HepG2 (cell line): ENCODE data around the gene CCDC142. TPM values are rescaled to one million over a fixed set of nuclear protein-coding genes. Genes with fewer than 3 reads are reported as not detected.

Experiments
- CBX1 ChIP-seq: IDR thresholded peaks from one replicate; pipeline ENCODE4 v1.6.1; 2016; ENCODE audit warnings: antibody characterized with exemption, low read depth
- CHD2 ChIP-seq: IDR thresholded peaks from 2 replicates; pipeline ENCODE4 v1.6.1; 2011; ENCODE audit warnings: low read depth, low read length, improper control_type of control experiment
- MEF2D ChIP-seq: sonication (generic); formaldehyde crosslinking; IDR thresholded peaks from 2 replicates; pipeline ENCODE4 v1.5.1; 2020; ENCODE audit warnings: mild to moderate bottlenecking, missing genetic modification reagents
- MYC ChIP-seq: sonication (generic); formaldehyde crosslinking; IDR thresholded peaks from 2 replicates; pipeline ENCODE4 v1.9.0; 2021; ENCODE audit warnings: missing genetic modification reagents, borderline replicate concordance
- NFRKB ChIP-seq: fragments of 450-650 bp; IDR thresholded peaks from 2 replicates; pipeline ENCODE4 v1.6.1; 2017
- NRL ChIP-seq: sonication (generic); formaldehyde crosslinking; IDR thresholded peaks from 2 replicates; pipeline ENCODE4 v1.5.0; 2020; ENCODE audit warnings: missing genetic modification reagents, mild to moderate bottlenecking, moderate library complexity, borderline replicate concordance
- RNF2 ChIP-seq: fragments of 450-650 bp; conservative IDR thresholded peaks from 2 replicates; pipeline ENCODE4 v1.6.1; 2016; ENCODE audit warnings: low read depth
- U2AF2 ChIP-seq: fragments of 200-400 bp; formaldehyde crosslinking; IDR thresholded peaks from 2 replicates; pipeline ENCODE4 v1.6.1; 2017; ENCODE audit warnings: low read depth, mild to moderate bottlenecking, low read length
- ZFP37 ChIP-seq: sonication (generic); formaldehyde crosslinking; IDR thresholded peaks from 2 replicates; pipeline ENCODE4 v1.4.0; 2020; ENCODE audit warnings: missing genetic modification reagents, borderline replicate concordance
- ZNF446 ChIP-seq: sonication (generic); formaldehyde crosslinking; IDR thresholded peaks from 2 replicates; pipeline ENCODE4 v1.5.0; 2020; ENCODE audit warnings: mild to moderate bottlenecking, missing genetic modification reagents
- ZNF543 ChIP-seq: sonication (generic); formaldehyde crosslinking; IDR thresholded peaks from 2 replicates; pipeline ENCODE4 v1.4.0; 2020; ENCODE audit warnings: mild to moderate bottlenecking, missing genetic modification reagents
- ZNF772 ChIP-seq: sonication (generic); formaldehyde crosslinking; IDR thresholded peaks from 2 replicates; pipeline ENCODE4 v1.5.0; 2020; ENCODE audit warnings: mild to moderate bottlenecking, missing genetic modification reagents
- polyA plus RNA-seq, 8 experiments: library from polyadenylated mRNA; depleted of rRNA in 3 of 8; stranded (reverse) in 7 of 8; unstranded in 1 of 8; fragments of >200 nt; fragmentation: Illumina TruSeq in 4 of 8; extraction: Trizol in 4 of 8; gene quantifications; 2 replicates each; pipeline versions ENCODE4 v1.2.1 to v1.2.3, GENCODE V29; 2011 to 2016; ENCODE audit warnings: low read depth in 4 of 8, missing spikeins in 1 of 8, mixed read lengths in 1 of 8; ENCODE audit not compliant: insufficient read depth in 1 of 8
- total RNA-seq, 5 experiments: library from RNA; depleted of rRNA; stranded (reverse); fragments of >200 nt; fragmentation: Illumina TruSeq; extraction: Trizol; gene quantifications; 2 replicates each; pipeline ENCODE4 v1.2.3, GENCODE V29; 2016; ENCODE audit warnings: low read depth in 1 of 5
- TF ChIP-seq, protein P1 (sequence below): sonication (generic); formaldehyde crosslinking; IDR thresholded peaks from 2 replicates; pipeline ENCODE4 v1.4.0; 2020; ENCODE audit warnings: missing genetic modification reagents, borderline replicate concordance
- TF ChIP-seq, protein P2 (sequence below): sonication (generic); formaldehyde crosslinking; IDR thresholded peaks from 2 replicates; pipeline ENCODE4 v1.8.0; 2022; ENCODE audit warnings: mild to moderate bottlenecking, missing genetic modification reagents, borderline replicate concordance
- TF ChIP-seq, protein P3 (sequence below): sonication (generic); formaldehyde crosslinking; IDR thresholded peaks from 2 replicates; pipeline ENCODE4 v1.4.0; 2020; ENCODE audit warnings: mild to moderate bottlenecking, low read depth, missing genetic modification reagents
- TF ChIP-seq, protein P4 (sequence below): sonication (generic); formaldehyde crosslinking; IDR thresholded peaks from 2 replicates; pipeline ENCODE4 v1.5.0; 2020; ENCODE audit warnings: mild to moderate bottlenecking, missing genetic modification reagents
- TF ChIP-seq, protein P5 (sequence below): sonication (generic); formaldehyde crosslinking; IDR thresholded peaks from 2 replicates; pipeline ENCODE4 v1.8.1; 2023; ENCODE audit warnings: mild to moderate bottlenecking, moderate library complexity, missing genetic modification reagents
- TF ChIP-seq, protein P6 (sequence below), 2 experiments: sonication (generic) in 1 of 2; formaldehyde crosslinking in 1 of 2; IDR thresholded peaks; 2 replicates each; pipeline versions ENCODE4 v1.5.1 to v1.6.1; 2011 to 2020; ENCODE audit warnings: borderline replicate concordance in 1 of 2, low read depth in 1 of 2, low read length in 1 of 2, mild to moderate bottlenecking in 1 of 2, missing genetic modification reagents in 1 of 2, moderate library complexity in 1 of 2

CCDC142 gene
- total and polyA plus RNA-seq, 2 of the 13 experiments (the other 11 are each of a cell fraction or from before 2014, with no cell fraction given), result 14.7 to 30.4 TPM

DNA sequence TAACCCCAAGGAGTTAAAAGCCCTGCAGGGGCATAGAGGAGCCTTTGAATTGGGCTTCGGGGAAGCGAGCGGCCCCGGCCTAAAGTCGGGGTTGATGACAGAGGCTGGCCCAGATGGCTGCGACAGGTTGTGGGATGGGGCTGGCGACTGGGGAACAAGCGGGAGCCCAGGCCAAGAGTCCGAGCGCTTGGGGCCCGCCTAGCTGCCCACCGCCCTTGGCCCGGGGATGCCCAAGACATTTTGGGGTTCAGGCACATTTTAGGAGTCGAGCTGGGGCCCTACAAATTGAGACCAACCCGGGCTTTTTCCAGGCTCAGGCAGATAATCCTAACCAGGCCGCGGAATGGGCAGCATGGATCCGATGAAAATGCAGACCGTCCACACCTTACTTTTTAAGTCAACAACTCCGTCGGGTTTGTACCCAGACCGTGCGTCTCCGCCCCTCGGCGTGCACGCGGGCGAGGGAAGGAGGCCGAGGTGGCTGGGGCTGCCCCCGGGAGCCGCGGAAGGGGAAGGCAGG lies 41.6 kb downstream of the CCDC142 start (continued):
- TF ChIP-seq, protein P1, sequence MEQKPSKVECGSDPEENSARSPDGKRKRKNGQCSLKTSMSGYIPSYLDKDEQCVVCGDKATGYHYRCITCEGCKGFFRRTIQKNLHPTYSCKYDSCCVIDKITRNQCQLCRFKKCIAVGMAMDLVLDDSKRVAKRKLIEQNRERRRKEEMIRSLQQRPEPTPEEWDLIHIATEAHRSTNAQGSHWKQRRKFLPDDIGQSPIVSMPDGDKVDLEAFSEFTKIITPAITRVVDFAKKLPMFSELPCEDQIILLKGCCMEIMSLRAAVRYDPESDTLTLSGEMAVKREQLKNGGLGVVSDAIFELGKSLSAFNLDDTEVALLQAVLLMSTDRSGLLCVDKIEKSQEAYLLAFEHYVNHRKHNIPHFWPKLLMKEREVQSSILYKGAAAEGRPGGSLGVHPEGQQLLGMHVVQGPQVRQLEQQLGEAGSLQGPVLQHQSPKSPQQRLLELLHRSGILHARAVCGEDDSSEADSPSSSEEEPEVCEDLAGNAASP (CRISPR knock-in tag), result no peak
- TF ChIP-seq ZNF446 (CRISPR knock-in tag) (no peak), ZNF772 (no peak), ZFP37 (0 out of 2 replicates have a peak, but pooled peaks have one; percentile 19), ZNF543 (CRISPR knock-in tag) (no peak), MEF2D (CRISPR knock-in tag) (no peak), U2AF2 (0 out of 2 replicates have a peak, but pooled peaks have one; percentile 15), RNF2 (no peak), CHD2 (no peak), NFRKB (no peak), MYC (CRISPR knock-in tag) (peak; percentile 30; the same call in 1 of the 2 replicates), NRL (CRISPR knock-in tag) (0 out of 2 replicates have a peak, but pooled peaks have one; percentile 7), CBX1 (no peak)
- TF ChIP-seq, protein P2, sequence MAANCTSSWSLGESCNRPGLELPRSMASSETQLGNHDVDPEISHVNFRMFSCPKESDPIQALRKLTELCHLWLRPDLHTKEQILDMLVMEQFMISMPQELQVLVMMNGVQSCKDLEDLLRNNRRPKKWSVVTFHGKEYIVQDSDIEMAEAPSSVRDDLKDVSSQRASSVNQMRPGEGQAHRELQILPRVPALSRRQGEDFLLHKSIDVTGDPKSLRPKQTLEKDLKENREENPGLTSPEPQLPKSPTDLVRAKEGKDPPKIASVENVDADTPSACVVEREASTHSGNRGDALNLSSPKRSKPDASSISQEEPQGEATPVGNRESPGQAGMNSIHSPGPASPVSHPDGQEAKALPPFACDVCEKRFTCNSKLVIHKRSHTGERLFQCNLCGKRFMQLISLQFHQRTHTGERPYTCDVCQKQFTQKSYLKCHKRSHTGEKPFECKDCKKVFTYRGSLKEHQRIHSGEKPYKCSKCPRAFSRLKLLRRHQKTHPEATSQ (CRISPR knock-in tag), result no peak
- TF ChIP-seq, protein P3, sequence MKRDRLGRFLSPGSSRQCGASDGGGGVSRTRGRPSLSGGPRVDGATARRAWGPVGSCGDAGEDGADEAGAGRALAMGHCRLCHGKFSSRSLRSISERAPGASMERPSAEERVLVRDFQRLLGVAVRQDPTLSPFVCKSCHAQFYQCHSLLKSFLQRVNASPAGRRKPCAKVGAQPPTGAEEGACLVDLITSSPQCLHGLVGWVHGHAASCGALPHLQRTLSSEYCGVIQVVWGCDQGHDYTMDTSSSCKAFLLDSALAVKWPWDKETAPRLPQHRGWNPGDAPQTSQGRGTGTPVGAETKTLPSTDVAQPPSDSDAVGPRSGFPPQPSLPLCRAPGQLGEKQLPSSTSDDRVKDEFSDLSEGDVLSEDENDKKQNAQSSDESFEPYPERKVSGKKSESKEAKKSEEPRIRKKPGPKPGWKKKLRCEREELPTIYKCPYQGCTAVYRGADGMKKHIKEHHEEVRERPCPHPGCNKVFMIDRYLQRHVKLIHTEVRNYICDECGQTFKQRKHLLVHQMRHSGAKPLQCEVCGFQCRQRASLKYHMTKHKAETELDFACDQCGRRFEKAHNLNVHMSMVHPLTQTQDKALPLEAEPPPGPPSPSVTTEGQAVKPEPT (CRISPR knock-in tag), result no peak
- TF ChIP-seq, protein P4, sequence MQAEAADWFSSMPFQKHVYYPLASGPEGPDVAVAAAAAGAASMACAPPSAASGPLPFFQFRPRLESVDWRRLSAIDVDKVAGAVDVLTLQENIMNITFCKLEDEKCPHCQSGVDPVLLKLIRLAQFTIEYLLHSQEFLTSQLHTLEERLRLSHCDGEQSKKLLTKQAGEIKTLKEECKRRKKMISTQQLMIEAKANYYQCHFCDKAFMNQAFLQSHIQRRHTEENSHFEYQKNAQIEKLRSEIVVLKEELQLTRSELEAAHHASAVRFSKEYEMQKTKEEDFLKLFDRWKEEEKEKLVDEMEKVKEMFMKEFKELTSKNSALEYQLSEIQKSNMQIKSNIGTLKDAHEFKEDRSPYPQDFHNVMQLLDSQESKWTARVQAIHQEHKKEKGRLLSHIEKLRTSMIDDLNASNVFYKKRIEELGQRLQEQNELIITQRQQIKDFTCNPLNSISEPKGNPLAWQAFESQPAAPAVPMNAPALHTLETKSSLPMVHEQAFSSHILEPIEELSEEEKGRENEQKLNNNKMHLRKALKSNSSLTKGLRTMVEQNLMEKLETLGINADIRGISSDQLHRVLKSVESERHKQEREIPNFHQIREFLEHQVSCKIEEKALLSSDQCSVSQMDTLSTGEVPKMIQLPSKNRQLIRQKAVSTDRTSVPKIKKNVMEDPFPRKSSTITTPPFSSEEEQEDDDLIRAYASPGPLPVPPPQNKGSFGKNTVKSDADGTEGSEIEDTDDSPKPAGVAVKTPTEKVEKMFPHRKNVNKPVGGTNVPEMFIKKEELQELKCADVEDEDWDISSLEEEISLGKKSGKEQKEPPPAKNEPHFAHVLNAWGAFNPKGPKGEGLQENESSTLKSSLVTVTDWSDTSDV (CRISPR knock-in tag), result 0 out of 2 replicates have a peak, but pooled peaks have one; percentile 12
- TF ChIP-seq, protein P5, sequence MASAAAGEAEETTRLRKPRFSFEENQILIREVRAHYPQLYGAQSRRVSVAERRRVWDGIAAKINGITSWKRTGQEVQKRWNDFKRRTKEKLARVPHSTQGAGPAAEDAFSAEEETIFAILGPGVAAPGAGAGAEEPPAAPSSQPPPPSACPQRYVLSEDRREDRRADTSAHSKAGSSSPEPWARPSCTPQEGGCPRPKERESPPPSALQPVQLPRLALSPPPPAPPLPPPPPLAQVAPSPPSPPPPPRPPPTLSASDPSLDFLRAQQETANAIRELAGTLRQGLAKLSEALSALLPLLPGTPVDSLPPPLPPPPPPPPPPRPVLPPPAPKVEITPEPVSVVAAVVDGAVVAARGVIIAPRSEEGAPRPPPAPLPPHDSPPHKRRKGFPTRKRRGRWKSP (CRISPR knock-in tag), result no peak; the same call in 1 of the 2 replicates
- TF ChIP-seq, protein P6, sequence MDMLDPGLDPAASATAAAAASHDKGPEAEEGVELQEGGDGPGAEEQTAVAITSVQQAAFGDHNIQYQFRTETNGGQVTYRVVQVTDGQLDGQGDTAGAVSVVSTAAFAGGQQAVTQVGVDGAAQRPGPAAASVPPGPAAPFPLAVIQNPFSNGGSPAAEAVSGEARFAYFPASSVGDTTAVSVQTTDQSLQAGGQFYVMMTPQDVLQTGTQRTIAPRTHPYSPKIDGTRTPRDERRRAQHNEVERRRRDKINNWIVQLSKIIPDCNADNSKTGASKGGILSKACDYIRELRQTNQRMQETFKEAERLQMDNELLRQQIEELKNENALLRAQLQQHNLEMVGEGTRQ (IDR thresholded peaks at IDR 0.05; ENCODE audit: low read depth, low read length), result no peak
- TF ChIP-seq, protein P6 (CRISPR knock-in tag; IDR thresholded peaks at IDR 0.05; ENCODE audit: borderline replicate concordance), result no peak
